GM21447 (cell line): ENCODE results near the gene TRMT112.
"Not testable (repeated sequence)": the region's sequence is repeated elsewhere in the genome, so short reads cannot be mapped to it uniquely, and the experiment has no call there.

ENCODE experiments used
- ATAC-seq: cut with Tn5 transposase; IDR thresholded peaks from one replicate; pipeline ENCODE4 v1.9.1; 2021; ENCODE audit not compliant: unreplicated experiment

The TRMT112 gene

GRCh38 chr11:64313491-64314145 lies 3.7 kb downstream of the TRMT112 start:
- ATAC-seq: no peak

GRCh38 chr11:64312947-64313346 lies 4.4 kb downstream of the TRMT112 start:
- no peak for ATAC-seq

GRCh38 chr11:64307795-64308194 lies 9.6 kb downstream of the TRMT112 start:
- ATAC-seq: not testable (repeated sequence)

GRCh38 chr11:64306876-64307622 lies 10.3 kb downstream of the TRMT112 start:
- no peak for ATAC-seq

- no peak for ATAC-seq
Measured at GRCh38 chr11:64306563-64306875, 10.8 kb downstream of the TRMT112 start.

- ATAC-seq: peak; percentile 34
Measured at GRCh38 chr11:64305691-64306562, 11.4 kb downstream of the TRMT112 start.

GRCh38 chr11:64305075-64305690 lies 12.2 kb downstream of the TRMT112 start, which contains the start of gene ESRRA:
ESRRA (plus strand) TSS chr11:64305524; CDS start chr11:64307180, 1,656 bp downstream.
- peak; percentile 59 for ATAC-seq

GRCh38 chr11:64304316-64305072 lies 12.9 kb downstream of the TRMT112 start:
- peak; percentile 41 for ATAC-seq

- ATAC-seq: no peak
Measured at GRCh38 chr11:64304032-64304315, 13.4 kb downstream of the TRMT112 start.

GRCh38 chr11:64303109-64304031 lies 14.0 kb downstream of the TRMT112 start:
- no peak for ATAC-seq

- ATAC-seq: no peak
Measured at GRCh38 chr11:64299847-64300648, 17.3 kb downstream of the TRMT112 start, which contains the start of gene CATSPERZ. CATSPERZ (plus strand) TSS chr11:64300358; CDS start chr11:64300411, 53 bp downstream.

- no peak for ATAC-seq
Measured at GRCh38 chr11:64298966-64299846, 18.2 kb downstream of the TRMT112 start.

- no peak for ATAC-seq
Measured at GRCh38 chr11:64297699-64298358, 19.5 kb downstream of the TRMT112 start.

GRCh38 chr11:64296830-64297698 lies 20.3 kb downstream of the TRMT112 start:
- ATAC-seq: no peak

GRCh38 chr11:64296236-64296635 lies 21.1 kb downstream of the TRMT112 start:
- no peak for ATAC-seq

- no peak for ATAC-seq
Measured at GRCh38 chr11:64295760-64296159, 21.6 kb downstream of the TRMT112 start.
